Esophagus squamous epithelium (tissue), 4 donors: ENCODE results near the gene HELZ.

Experiments
- CTCF ChIP-seq, 6 experiments: fragments of 450-650 bp in 4 of 6; fragments of 200-600 bp in 2 of 6; sonication (generic) in 2 of 6; IDR thresholded peaks; one replicate each; pipeline ENCODE4 v1.5.1; 2016 to 2019; ENCODE audit warnings: antibody characterized with exemption in 6 of 6, mild to moderate bottlenecking in 4 of 6, moderate library complexity in 4 of 6
- POLR2A ChIP-seq, 4 donors: fragments of 450-650 bp; IDR thresholded peaks; one replicate each; pipeline ENCODE4 v1.6.1; 2017; ENCODE audit warnings: antibody characterized with exemption in 4 of 4, mild to moderate bottlenecking in 4 of 4, moderate library complexity in 3 of 4

- no peak for TF ChIP-seq CTCF (IDR thresholded peaks at IDR 0.05)
- no peak for TF ChIP-seq POLR2A (IDR thresholded peaks at IDR 0.05)
Observed at GRCh38 chr17:67247416-67247900, 2.5 kb upstream of the HELZ start.
